Ishikawa (cell line): ENCODE measurements around the gene FOXN3.

Experiments used
- CEBPB ChIP-seq: IDR thresholded peaks from 2 replicates; pipeline ENCODE4 v1.6.1; 2012
- CREB1 ChIP-seq: IDR thresholded peaks from 2 replicates; pipeline ENCODE4 v1.6.1; 2012; ENCODE audit warnings: low read depth
- EP300 ChIP-seq: IDR thresholded peaks from 2 replicates; pipeline ENCODE4 v1.6.1; 2012; ENCODE audit warnings: borderline replicate concordance
- FOXM1 ChIP-seq: IDR thresholded peaks from 2 replicates; pipeline ENCODE4 v1.6.1; 2012; ENCODE audit warnings: low read depth, borderline replicate concordance
- MAX ChIP-seq: IDR thresholded peaks from 2 replicates; pipeline ENCODE4 v1.6.1; 2012
- NFIC ChIP-seq: IDR thresholded peaks from 2 replicates; pipeline ENCODE4 v1.6.1; 2012
- RAD21 ChIP-seq: IDR thresholded peaks from 2 replicates; pipeline ENCODE4 v1.6.1; 2012; ENCODE audit warnings: low read depth
- REST ChIP-seq: IDR thresholded peaks from 2 replicates; pipeline ENCODE4 v1.6.1; 2012; ENCODE audit warnings: low read depth, mild to moderate bottlenecking
- TAF1 ChIP-seq: IDR thresholded peaks from 2 replicates; pipeline ENCODE4 v1.6.1; 2012; ENCODE audit warnings: low read depth, mild to moderate bottlenecking
- TEAD4 ChIP-seq: IDR thresholded peaks from 2 replicates; pipeline ENCODE4 v1.6.1; 2012
- USF1 ChIP-seq: IDR thresholded peaks from 2 replicates; pipeline ENCODE4 v1.6.1; 2012
- YY1 ChIP-seq: IDR thresholded peaks from 2 replicates; pipeline ENCODE4 v1.6.1; 2012; ENCODE audit warnings: low read depth
- ZBTB7A ChIP-seq: IDR thresholded peaks from 2 replicates; pipeline ENCODE4 v1.6.1; 2012; ENCODE audit warnings: low read depth

- no peak for TF ChIP-seq CEBPB
- TF ChIP-seq EP300: no peak
- no peak for TF ChIP-seq CREB1
- TF ChIP-seq MAX: no peak
- TF ChIP-seq TAF1: no peak
- no peak for TF ChIP-seq RAD21
- no peak for TF ChIP-seq YY1
- no peak for TF ChIP-seq TEAD4
- TF ChIP-seq NFIC: no peak
- TF ChIP-seq USF1: no peak
- no peak for TF ChIP-seq REST
- TF ChIP-seq ZBTB7A: no peak
- TF ChIP-seq FOXM1: no peak
Measured at GRCh38 chr14:89292579-89293313, 124.3 kb downstream of the FOXN3 start.
